ENCODE results near the gene CHST9.
"Not testable (repeated sequence)": the region's sequence is repeated elsewhere in the genome, so short reads cannot be mapped to it uniquely, and the experiment has no call there.

Gene CHST9

DNA sequence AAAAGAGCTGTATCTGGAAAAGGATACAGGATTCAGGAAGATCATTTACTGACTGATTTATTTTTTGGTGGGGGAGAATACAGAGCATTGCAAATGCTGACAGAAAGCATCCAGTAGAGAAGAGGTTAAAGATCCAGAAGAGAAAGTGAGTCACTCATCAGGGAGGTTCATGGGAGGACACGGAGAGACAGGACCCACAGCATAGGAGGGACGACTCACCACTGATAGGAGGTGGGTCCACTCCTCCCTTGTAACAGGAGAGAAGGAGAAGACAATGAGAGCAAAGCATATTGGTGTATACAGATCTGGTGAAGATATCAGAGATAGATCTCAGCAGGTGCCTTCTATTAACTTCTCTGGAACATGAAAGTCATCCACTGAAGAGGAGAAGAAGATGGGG is 177.2 kb downstream of the CHST9 start:
- DNase-seq (ENCODE audit: low read depth in 2 of 2, low spot score in 1 of 2) = no peak

GRCh38 chr18:27005589-27005988 is 179.5 kb downstream of the CHST9 start:
- DNase-seq (ENCODE audit: low read depth in 2 of 2, low spot score in 1 of 2) = no peak

- no peak for DNase-seq (ENCODE audit: low read depth in 2 of 2, low spot score in 1 of 2)
These were observed 180.9 kb downstream of the CHST9 start for GRCh38 chr18:27004056-27004829.

DNA sequence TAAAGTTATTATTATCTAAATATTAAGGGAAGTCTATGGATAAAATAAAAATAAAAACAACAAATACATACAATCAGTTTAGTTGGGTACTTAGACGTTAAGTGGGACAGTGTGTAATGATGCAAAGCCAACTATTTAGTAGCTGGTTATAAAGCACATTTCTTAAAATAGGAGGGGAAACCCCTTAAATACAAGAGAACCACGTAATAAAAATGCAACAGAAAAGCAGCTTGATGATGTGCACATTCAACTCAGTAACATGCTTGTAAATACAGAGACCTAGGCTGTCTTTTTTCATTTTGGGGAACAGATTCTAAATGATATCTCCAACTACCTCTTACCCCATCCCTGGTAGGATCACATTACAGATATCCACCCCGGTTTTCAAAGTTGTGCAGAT is 185.3 kb downstream of the CHST9 start:
- no peak for DNase-seq (ENCODE audit: low read depth in 2 of 2, low spot score in 1 of 2)

GRCh38 chr18:26993568-26993967 is 191.5 kb downstream of the CHST9 start:
- no peak for DNase-seq (ENCODE audit: low read depth in 2 of 2, low spot score in 1 of 2)

- no peak for DNase-seq (ENCODE audit: low read depth in 2 of 2, low spot score in 1 of 2)
These were observed 192.2 kb downstream of the CHST9 start for GRCh38 chr18:26992926-26993325.

DNA sequence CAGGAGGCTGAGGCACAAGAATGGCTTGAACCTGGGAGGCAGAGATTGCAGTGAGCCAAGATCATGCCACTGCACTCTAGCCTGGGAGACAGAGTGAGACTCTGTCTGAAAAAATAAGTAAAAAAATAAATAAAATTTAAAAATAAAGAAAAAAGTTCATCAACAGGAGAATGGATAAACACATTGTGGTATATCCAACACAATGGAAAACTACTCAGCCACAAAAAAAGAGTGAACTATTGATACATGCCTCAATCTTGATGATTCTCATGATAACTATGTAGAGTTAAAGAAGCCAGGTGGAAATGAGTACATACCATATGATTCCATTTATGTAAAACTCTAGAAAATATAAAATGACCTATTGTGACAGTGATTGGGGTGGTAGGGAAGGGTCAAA is 195.3 kb downstream of the CHST9 start:
- DNase-seq (ENCODE audit: low read depth in 2 of 2, low spot score in 1 of 2) = no peak

DNA sequence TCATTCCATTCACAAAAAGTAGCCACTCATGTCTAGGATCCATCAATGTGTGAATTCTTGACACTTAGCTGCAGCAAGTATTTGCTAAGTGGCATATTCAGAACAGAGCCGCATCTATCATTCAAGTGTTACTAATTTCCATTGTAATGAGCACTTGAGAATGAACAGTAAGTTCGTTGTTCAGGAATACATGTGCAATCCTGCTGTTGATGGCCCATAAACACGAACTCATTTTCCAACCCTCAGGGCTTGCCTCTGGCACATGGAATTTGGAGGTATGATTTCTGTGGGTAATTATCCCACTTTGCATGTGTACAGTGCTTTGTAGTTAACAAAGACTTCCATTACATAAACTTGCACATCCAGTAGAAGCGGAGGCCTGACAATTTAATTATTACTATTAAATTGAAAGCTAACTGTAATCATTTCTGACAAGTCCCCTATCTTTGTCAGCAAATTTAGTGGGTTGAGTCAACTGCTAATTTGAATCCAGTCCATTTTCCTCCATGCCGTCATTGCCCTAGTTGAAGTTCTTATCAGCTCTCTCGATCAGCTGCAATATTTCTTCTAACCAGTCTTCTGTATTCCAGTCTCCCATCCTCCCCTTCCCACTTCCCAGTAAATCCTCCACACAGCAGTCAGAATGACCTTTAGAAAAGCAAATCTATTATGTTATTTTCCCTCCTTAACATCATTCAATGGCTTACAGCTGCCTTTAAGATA is 203.6 kb downstream of the CHST9 start:
- DNase-seq (ENCODE audit: low read depth in 2 of 2, low spot score in 1 of 2) = no peak

- DNase-seq (ENCODE audit: low read depth in 2 of 2, low spot score in 1 of 2) = no peak
These were observed 206.2 kb downstream of the CHST9 start for GRCh38 chr18:26978812-26979341.

GRCh38 chr18:26977781-26978180 is 207.3 kb downstream of the CHST9 start:
- no peak for DNase-seq (ENCODE audit: low read depth in 2 of 2, low spot score in 1 of 2)

DNA sequence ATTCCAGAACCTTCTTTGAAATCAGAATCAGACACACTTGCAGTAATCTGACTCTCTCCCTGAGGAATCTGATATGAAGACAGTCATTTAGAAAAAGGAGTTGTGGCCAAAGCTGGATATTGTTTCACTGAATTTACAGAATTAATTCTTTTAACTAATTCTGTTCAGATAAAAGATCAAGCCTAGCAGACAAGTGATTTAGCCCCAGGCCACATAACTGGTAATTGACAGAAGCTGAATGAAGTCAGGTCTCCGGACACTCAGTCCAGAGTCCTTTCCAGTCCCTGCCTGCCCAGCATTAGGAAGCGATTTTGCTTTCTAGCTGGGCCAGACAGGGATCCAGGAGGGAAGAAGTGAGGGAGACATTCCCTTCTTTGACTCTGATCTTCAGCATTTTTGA is 208.9 kb downstream of the CHST9 start:
- DNase-seq (ENCODE audit: low read depth in 2 of 2, low spot score in 1 of 2) = no peak

DNA sequence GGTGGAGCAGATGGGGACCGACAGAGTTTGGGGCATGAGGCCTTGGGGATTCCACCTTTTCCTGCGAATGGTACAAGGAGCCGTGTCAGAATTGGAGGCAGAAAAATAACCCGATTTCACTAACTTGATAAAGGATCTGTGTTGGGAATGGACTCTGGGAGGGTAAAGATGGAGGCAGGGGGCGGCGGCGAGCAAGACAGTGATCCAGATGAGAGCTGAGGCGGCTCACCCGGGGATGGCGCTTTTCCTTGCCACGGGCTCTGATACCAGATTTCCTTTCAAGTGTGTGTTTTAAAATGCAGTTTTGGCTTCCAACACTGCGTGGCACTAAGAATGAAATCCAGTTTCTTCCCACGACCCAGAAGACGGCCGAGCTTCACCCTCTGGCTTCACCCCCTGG is 212.6 kb downstream of the CHST9 start:
- DNase-seq (ENCODE audit: low read depth in 2 of 2, low spot score in 1 of 2) = not testable (repeated sequence)

- no peak for DNase-seq (ENCODE audit: low read depth in 2 of 2, low spot score in 1 of 2)
These were observed 213.7 kb downstream of the CHST9 start for GRCh38 chr18:26971409-26971808.

- DNase-seq (ENCODE audit: low read depth in 2 of 2, low spot score in 1 of 2) = no peak
These were observed 214.5 kb downstream of the CHST9 start for GRCh38 chr18:26970637-26971036.

DNA sequence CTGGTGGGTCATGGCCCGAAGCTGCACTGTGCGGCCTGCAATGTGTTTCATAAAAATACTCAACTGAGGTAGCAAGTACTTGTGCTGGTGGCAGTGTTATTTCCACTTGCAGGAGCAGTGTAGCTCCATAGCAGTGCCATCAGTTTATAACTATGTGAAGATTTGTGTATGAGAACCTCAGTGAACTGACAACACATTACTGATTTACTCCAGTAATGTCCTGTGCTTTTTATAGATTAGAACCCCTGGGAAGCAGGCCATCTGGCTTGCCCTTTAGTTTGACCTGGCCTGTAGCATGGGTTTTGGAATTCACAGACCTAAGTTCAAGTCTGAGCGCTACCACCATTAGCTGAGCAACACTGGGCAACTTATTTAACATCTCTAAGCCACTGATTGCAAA is 219.9 kb downstream of the CHST9 start:
- DNase-seq (ENCODE audit: low read depth in 2 of 2, low spot score in 1 of 2) = no peak

- DNase-seq (ENCODE audit: low read depth in 2 of 2, low spot score in 1 of 2) = no peak
These were observed 221.8 kb downstream of the CHST9 start for GRCh38 chr18:26963292-26963691.

DNA sequence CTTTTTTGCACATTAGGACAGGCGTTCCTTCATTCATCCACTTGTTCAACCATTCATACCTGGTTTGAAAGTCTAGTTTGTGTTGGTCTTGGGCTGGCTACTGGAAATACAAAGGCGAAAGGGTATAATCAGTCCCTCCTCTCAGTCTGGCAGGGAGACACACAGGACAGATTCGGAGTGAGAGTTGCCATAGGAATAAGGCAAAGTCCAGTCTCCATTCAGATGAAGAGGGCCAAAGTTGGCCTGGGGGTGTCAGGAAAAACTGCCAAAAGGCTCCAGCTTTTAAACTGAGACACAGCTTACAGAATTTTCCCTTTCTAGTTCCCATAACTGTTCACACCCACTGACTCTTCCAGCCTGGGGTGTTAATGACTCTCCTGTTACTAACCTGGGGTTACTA is 223.3 kb downstream of the CHST9 start:
- no peak for DNase-seq (ENCODE audit: low read depth in 2 of 2, low spot score in 1 of 2)

- DNase-seq (ENCODE audit: low read depth in 2 of 2, low spot score in 1 of 2) = no peak
These were observed 224.2 kb downstream of the CHST9 start for GRCh38 chr18:26960911-26961310.

DNA sequence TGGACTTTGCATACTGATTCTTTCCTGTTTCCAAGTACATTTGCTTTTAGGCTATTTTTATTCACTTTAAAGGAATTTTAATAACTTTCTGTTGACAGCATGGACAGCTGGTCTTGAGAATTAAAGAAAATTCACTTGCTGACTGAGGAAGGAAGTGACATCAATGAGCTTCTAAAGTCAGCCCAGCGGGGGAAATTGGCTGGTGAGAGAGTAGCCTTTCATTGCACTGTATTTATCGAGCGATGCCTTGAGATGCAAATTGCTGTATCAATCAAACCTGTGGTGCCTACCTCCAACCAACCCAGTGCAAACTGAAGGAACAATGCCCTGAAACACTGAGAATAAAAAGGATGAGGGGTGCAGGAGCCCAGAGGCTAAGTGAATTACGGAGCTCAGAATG is 228.2 kb downstream of the CHST9 start:
- DNase-seq (ENCODE audit: low read depth in 2 of 2, low spot score in 1 of 2) = no peak

GRCh38 chr18:26948703-26949102 is 236.4 kb downstream of the CHST9 start:
- no peak for DNase-seq (ENCODE audit: low read depth in 2 of 2, low spot score in 1 of 2)

DNA sequence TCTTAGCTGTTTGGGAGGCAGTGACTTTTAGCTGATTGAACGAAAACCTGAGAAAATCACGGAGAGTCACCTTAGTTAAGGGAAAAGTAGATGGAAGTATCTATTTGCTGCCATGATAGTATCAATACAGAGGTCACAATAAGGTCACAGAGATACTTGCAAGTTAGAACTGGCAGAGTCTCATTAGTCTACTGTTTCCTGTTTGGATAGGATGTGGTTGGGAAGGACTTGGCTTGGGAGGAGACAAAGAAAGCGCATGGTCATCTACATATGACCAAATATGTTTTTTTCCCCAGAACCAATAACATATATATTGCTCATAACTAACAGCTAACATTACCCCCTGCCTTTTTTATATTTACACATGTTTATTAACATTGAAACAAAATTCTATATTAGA is 241.2 kb downstream of the CHST9 start:
- no peak for DNase-seq (ENCODE audit: low read depth in 2 of 2, low spot score in 1 of 2)

DNA sequence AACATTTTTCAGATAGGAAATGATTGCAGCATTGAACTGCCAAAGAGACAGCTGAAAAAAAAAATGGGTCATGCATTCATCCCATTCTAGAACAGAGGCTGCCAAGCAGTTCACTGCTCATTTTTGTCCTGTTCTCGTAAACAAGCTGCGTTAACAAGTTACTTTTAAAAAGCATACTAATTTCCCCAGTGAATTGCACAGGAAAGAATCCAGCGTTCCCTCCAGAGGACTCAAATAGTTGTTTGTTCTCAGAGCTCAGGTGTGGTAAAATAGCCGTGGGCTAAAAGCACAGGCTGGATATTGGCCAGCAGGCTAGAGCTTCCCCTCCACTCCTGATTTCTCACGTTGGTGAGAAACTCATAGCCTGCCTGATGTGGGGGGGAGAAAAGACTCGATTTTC is 243.5 kb downstream of the CHST9 start:
- DNase-seq (ENCODE audit: low read depth in 2 of 2, low spot score in 1 of 2) = no peak
